ENCODE measurements around the gene TDRD10. TPM values are rescaled to one million over a fixed set of nuclear protein-coding genes. Genes with fewer than 3 reads are reported as not detected.

Gene TDRD10
- total RNA-seq, 3 donors from 2014 or later (not counting 1 experiment from before 2014, with no cell fraction given), result 0.38 TPM; not detected in 2

- intact Hi-C loops (cut with micrococcal nuclease), result no loop called here
- H3K27ac Mint-ChIP-seq, result no peak overlapping the region
- no peak for ATAC-seq
Measured at GRCh38 chr1:154474802-154475201, 27.2 kb upstream of the TDRD10 start.

GRCh38 chr1:154476791-154477190 lies 25.2 kb upstream of the TDRD10 start:
- no peak overlapping the region for H3K27ac ChIP-seq (ENCODE audit: low read length)
- intact Hi-C loops (cut with micrococcal nuclease), result no loop called here

More at GRCh38 chr1:154474802-154475201, 27.2 kb upstream of the TDRD10 start:
- no peak for TF ChIP-seq CTCF (IDR thresholded peaks at IDR 0.05)
- Histone ChIP-seq H3K27me3 (ENCODE audit: control insufficient read depth, insufficient read depth, low read length) (no peaks in the 10 kb centered on the region), H3K9me3 (ENCODE audit: control insufficient read depth, insufficient read depth, low read length) (no peaks in the 10 kb centered on the region), H3K27ac (ENCODE audit: low read length) (no peak overlapping the region), H3K36me3 (ENCODE audit: control insufficient read depth, insufficient read depth, low read length) (no peaks in the 10 kb centered on the region), H3K4me3 (ENCODE audit: low read length) (no peak overlapping the region), H3K4me1 (ENCODE audit: control insufficient read depth, insufficient read depth, low read length) (no peaks in the 10 kb centered on the region)
- no peaks in the 10 kb centered on the region for H3K27me3 Mint-ChIP-seq (ENCODE audit: low read depth in 2 of 2)
- H3K4me3 Mint-ChIP-seq, result no peak overlapping the region
- no peaks in the 10 kb centered on the region for H3K9me3 Mint-ChIP-seq
- no peak for DNase-seq
- no peaks in the 10 kb centered on the region for H3K36me3 Mint-ChIP-seq
- WGBS (ENCODE audit: insufficient coverage), result 71% methylated on average over 3 of the region's 3 CpGs
- peaks cover 0 to 2% of the 10 kb centered on the region in 2 donors for H3K4me1 Mint-ChIP-seq

GRCh38 chr1:154478013-154478412 lies 24.0 kb upstream of the TDRD10 start:
- Histone ChIP-seq H3K4me1 (ENCODE audit: control insufficient read depth, insufficient read depth, low read length) (no peaks in the 10 kb centered on the region), H3K27ac (ENCODE audit: low read length) (no peak overlapping the region), H3K36me3 (ENCODE audit: control insufficient read depth, insufficient read depth, low read length) (no peaks in the 10 kb centered on the region), H3K9me3 (ENCODE audit: control insufficient read depth, insufficient read depth, low read length) (no peaks in the 10 kb centered on the region), H3K27me3 (ENCODE audit: control insufficient read depth, insufficient read depth, low read length) (no peaks in the 10 kb centered on the region), H3K4me3 (ENCODE audit: low read length) (no peak overlapping the region)
- Mint-ChIP-seq H3K36me3 (no peaks in the 10 kb centered on the region), H3K4me3 (no peak overlapping the region), H3K27ac (no peak overlapping the region), H3K4me1 (peaks cover 0 to 5% of the 10 kb centered on the region in 2 donors), H3K27me3 (ENCODE audit: low read depth in 2 of 2) (no peaks in the 10 kb centered on the region), H3K9me3 (no peaks in the 10 kb centered on the region)
- ATAC-seq, result no peak
- TF ChIP-seq CTCF (IDR thresholded peaks at IDR 0.05), result no peak
- intact Hi-C loops (cut with micrococcal nuclease), result no loop called here
- DNase-seq, result no peak
- WGBS (ENCODE audit: insufficient coverage), result 93% methylated on average over 8 of the region's 8 CpGs

More at GRCh38 chr1:154476791-154477190, 25.2 kb upstream of the TDRD10 start:
- ATAC-seq (no peak), DNase-seq (no peak)
- WGBS (ENCODE audit: insufficient coverage), result 100% methylated on average over 1 of the region's 1 CpG
- Histone ChIP-seq H3K27me3 (ENCODE audit: control insufficient read depth, insufficient read depth, low read length) (no peaks in the 10 kb centered on the region), H3K4me1 (ENCODE audit: control insufficient read depth, insufficient read depth, low read length) (no peaks in the 10 kb centered on the region), H3K4me3 (ENCODE audit: low read length) (no peak overlapping the region), H3K9me3 (ENCODE audit: control insufficient read depth, insufficient read depth, low read length) (no peaks in the 10 kb centered on the region), H3K36me3 (ENCODE audit: control insufficient read depth, insufficient read depth, low read length) (no peaks in the 10 kb centered on the region)
- H3K9me3 Mint-ChIP-seq, result no peaks in the 10 kb centered on the region
- H3K36me3 Mint-ChIP-seq, result no peaks in the 10 kb centered on the region
- TF ChIP-seq CTCF (IDR thresholded peaks at IDR 0.05), result no peak
- no peak overlapping the region for H3K27ac Mint-ChIP-seq
- no peaks in the 10 kb centered on the region for H3K27me3 Mint-ChIP-seq (ENCODE audit: low read depth in 2 of 2)
- H3K4me3 Mint-ChIP-seq, result no peak overlapping the region
- peaks cover 0 to 5% of the 10 kb centered on the region in 2 donors for H3K4me1 Mint-ChIP-seq

GRCh38 chr1:154478639-154479038 lies 23.4 kb upstream of the TDRD10 start:
- Histone ChIP-seq H3K27me3 (ENCODE audit: control insufficient read depth, insufficient read depth, low read length) (no peaks in the 10 kb centered on the region), H3K9me3 (ENCODE audit: control insufficient read depth, insufficient read depth, low read length) (no peaks in the 10 kb centered on the region), H3K36me3 (ENCODE audit: control insufficient read depth, insufficient read depth, low read length) (no peaks in the 10 kb centered on the region), H3K4me3 (ENCODE audit: low read length) (no peak overlapping the region), H3K27ac (ENCODE audit: low read length) (no peak overlapping the region), H3K4me1 (ENCODE audit: control insufficient read depth, insufficient read depth, low read length) (no peaks in the 10 kb centered on the region)
- DNase-seq (peak in 1 of 2 donors; percentile 55), ATAC-seq (no peak)
- no peak for TF ChIP-seq CTCF (IDR thresholded peaks at IDR 0.05)
- H3K27me3 Mint-ChIP-seq (ENCODE audit: low read depth in 2 of 2), result no peaks in the 10 kb centered on the region
- H3K4me3 Mint-ChIP-seq, result no peak overlapping the region
- intact Hi-C loops (cut with micrococcal nuclease), result no loop called here
- no peaks in the 10 kb centered on the region for H3K9me3 Mint-ChIP-seq
- H3K36me3 Mint-ChIP-seq, result no peaks in the 10 kb centered on the region
- WGBS (ENCODE audit: insufficient coverage), result 42% methylated on average over 3 of the region's 5 CpGs
- peaks cover 0 to 5% of the 10 kb centered on the region in 2 donors for H3K4me1 Mint-ChIP-seq
- H3K27ac Mint-ChIP-seq, result no peak overlapping the region
